ENCODE measurements around the gene LPCAT4.
"Not testable (repeated sequence)": the region's sequence is repeated elsewhere in the genome, so short reads cannot be mapped to it uniquely, and the experiment has no call there.

GRCh38 chr15:34392981-34393380 lies 26.0 kb upstream of the LPCAT4 start:
- TF ChIP-seq CTCF (IDR thresholded peaks at IDR 0.05); ZFX (IDR thresholded peaks at IDR 0.05; ENCODE audit: borderline replicate concordance): not testable (repeated sequence)
